ENCODE results near the gene DCTN3.

The DCTN3 gene

DNA sequence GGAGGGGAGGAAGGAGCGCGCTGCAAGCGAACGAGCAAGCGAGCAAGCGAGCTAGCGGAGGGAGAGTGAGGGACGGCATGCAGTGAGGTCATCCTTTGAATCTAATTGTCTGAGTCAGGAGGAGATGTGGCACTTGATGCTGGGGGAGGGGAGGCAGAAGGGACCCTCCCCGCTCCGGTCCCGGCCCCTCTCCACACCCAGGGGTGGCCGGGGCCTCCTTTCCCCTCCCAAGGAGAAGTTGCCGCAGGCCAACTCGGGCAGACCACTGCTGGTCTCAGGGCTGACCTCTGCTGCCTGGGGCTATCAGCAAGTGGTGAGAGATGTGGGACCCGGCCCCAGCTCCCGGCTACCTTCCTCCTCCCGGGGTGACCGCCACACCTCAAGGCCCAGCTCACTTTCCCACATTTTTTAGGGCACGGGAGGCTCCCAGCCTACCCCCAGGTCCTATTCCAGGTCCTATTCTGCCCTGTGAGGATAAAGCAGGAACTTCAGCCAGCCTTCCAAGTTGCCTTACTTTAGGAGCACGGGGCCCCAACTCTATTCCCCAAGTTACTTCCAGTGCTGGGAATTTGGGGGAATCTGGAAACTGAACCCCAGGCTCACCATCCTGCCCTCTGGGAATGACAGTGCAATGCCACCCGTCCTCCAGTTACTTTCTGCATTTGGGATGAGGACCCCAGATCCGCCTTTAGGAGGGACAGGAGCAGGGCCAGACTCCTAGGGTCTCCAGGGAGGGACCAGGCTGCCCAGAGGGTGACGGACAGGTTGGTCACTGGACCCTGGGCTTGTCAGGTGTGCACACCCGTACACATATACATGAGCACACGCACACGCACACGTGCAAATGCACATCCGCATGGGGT lies 41.8 kb downstream of the DCTN3 start:
- Histone ChIP-seq H2AFZ (ENCODE audit: low read length) (no peak overlapping the region), H3K79me2 (ENCODE audit: insufficient read depth, low read length) (no peaks in the 10 kb centered on the region), H3K36me3 (ENCODE audit: insufficient read depth, low read length) (no peaks in the 10 kb centered on the region), H3K4me1 (ENCODE audit: insufficient read depth, low read length, poor library complexity, severe bottlenecking) (no peaks in the 10 kb centered on the region), H3K4me3 (ENCODE audit: low read length, poor library complexity, severe bottlenecking) (no peak overlapping the region), H3K9ac (ENCODE audit: low read depth, low read length, poor library complexity, severe bottlenecking) (no peak overlapping the region), H4K20me1 (ENCODE audit: insufficient read depth, low read length, poor library complexity, severe bottlenecking) (no peaks in the 10 kb centered on the region), H3F3A (ENCODE audit: low read depth) (no peaks in the 10 kb centered on the region), H3K9me2 (replicated peaks; ENCODE audit: low read depth, low read length) (no peaks in the 10 kb centered on the region), H3K27me3 (ENCODE audit: insufficient read depth, low read length, poor library complexity, severe bottlenecking) (no peaks in the 10 kb centered on the region), H3K4me2 (ENCODE audit: low read depth, low read length, poor library complexity, severe bottlenecking) (no peak overlapping the region), H3K9me3 (ENCODE audit: insufficient read depth, low read depth, low read length) (no peaks in the 10 kb centered on the region)
- TF ChIP-seq, protein P1, sequence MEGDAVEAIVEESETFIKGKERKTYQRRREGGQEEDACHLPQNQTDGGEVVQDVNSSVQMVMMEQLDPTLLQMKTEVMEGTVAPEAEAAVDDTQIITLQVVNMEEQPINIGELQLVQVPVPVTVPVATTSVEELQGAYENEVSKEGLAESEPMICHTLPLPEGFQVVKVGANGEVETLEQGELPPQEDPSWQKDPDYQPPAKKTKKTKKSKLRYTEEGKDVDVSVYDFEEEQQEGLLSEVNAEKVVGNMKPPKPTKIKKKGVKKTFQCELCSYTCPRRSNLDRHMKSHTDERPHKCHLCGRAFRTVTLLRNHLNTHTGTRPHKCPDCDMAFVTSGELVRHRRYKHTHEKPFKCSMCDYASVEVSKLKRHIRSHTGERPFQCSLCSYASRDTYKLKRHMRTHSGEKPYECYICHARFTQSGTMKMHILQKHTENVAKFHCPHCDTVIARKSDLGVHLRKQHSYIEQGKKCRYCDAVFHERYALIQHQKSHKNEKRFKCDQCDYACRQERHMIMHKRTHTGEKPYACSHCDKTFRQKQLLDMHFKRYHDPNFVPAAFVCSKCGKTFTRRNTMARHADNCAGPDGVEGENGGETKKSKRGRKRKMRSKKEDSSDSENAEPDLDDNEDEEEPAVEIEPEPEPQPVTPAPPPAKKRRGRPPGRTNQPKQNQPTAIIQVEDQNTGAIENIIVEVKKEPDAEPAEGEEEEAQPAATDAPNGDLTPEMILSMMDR (conservative IDR thresholded peaks at IDR 0.05; ENCODE audit: low read length): no peak
- no peak for TF ChIP-seq EZH2phosphoT487 (IDR thresholded peaks at IDR 0.05; ENCODE audit: borderline replicate concordance)

DNA sequence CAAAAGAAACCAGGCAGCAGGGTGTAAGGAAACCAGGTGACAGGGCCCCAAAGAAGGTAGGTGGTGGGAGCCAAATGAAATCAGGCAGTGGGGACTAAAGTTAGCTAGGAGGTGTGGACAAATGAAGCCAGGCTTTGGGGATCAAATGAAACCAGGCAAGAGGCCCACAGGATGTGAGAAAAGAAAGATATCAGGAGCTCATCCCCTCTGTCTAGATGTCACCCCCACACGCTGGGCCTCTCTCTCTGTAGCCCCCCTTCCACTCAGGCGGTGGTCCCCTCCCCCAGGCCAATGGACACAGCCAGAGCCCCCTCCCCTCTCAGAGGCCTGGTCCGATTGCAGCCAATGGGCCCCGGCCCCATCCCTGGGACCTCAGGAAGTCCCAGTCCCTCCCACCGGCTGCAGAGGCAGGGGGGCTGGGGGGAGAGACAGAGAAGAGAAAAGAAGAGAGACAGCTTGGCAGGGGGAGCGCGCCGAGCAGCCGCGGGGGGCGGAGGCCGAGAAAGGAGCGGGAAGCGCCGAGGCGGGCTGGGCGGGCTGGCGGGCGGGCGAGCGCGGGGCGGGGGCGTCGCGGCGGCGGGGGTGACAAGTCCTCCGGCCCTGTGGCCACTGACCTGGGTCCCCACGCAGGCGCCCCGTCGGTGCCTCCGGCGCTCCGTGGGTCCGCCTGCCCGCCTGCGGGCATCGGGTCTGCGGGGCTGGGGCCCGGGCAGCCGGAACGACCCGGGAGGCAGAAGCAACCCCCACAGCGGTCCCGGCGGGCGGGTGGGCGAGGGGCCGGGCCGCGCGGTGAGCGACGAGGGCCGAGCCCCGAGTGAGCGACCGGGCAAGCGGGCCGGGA lies 42.7 kb downstream of the DCTN3 start:
- H3K9ac ChIP-seq (ENCODE audit: low read depth, low read length, poor library complexity, severe bottlenecking): no peak overlapping the region
- H3K4me3 ChIP-seq (ENCODE audit: low read length, poor library complexity, severe bottlenecking): no peak overlapping the region
- TF ChIP-seq, protein P1 (conservative IDR thresholded peaks at IDR 0.05; ENCODE audit: low read length): no peak
- TF ChIP-seq EZH2phosphoT487 (IDR thresholded peaks at IDR 0.05; ENCODE audit: borderline replicate concordance): no peak

DNA sequence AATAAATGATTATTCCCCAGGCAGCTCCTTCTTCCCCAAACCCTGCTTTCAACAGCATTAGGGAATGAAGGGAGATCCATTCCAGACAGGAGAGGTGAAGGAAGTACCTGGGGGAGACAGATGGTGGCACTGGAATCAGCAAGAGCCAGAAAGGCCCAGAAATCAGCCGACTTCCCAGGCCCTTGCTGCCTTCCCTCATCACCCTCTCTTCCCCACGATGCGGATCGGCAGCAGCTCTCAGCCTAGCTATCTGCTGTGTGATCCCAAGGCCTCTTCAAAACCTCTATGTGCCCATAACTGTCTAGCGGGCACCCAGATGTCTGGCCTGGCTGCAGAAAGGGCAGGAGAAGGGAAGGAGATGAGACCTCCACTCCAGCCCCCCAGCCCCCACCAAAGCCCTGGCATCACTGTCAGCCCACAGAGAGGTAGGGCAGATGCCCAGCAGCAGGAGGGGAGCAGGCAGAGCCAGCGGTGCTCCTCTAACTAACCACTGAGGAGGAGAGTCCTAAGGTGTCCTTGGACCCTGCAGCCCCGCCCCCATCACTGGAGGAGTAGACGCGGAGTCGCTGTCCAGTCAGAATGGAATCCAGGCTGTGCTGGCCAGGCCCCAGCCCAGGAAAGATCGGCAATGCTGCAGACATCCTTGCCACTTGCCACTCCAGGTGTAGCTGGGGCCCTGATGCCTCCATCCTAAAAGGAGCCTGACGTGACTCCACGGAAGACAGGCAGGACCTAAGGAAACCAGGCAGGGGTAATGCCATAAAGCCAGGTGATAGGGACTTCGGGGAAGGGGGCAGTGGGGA lies 43.5 kb downstream of the DCTN3 start:
- Histone ChIP-seq H3K36me3 (ENCODE audit: insufficient read depth, low read length) (no peaks in the 10 kb centered on the region), H2AFZ (ENCODE audit: low read length) (no peak overlapping the region), H3K9me2 (replicated peaks; ENCODE audit: low read depth, low read length) (no peaks in the 10 kb centered on the region), H3K4me1 (ENCODE audit: insufficient read depth, low read length, poor library complexity, severe bottlenecking) (no peaks in the 10 kb centered on the region), H3F3A (ENCODE audit: low read depth) (no peaks in the 10 kb centered on the region), H3K27me3 (ENCODE audit: insufficient read depth, low read length, poor library complexity, severe bottlenecking) (no peaks in the 10 kb centered on the region), H3K4me3 (ENCODE audit: low read length, poor library complexity, severe bottlenecking) (no peak overlapping the region), H3K9ac (ENCODE audit: low read depth, low read length, poor library complexity, severe bottlenecking) (no peak overlapping the region), H4K20me1 (ENCODE audit: insufficient read depth, low read length, poor library complexity, severe bottlenecking) (no peaks in the 10 kb centered on the region), H3K79me2 (ENCODE audit: insufficient read depth, low read length) (no peaks in the 10 kb centered on the region), H3K9me3 (ENCODE audit: insufficient read depth, low read depth, low read length) (no peaks in the 10 kb centered on the region), H3K4me2 (ENCODE audit: low read depth, low read length, poor library complexity, severe bottlenecking) (no peak overlapping the region)
- no peak for TF ChIP-seq EZH2phosphoT487 (IDR thresholded peaks at IDR 0.05; ENCODE audit: borderline replicate concordance)
- TF ChIP-seq, protein P1 (conservative IDR thresholded peaks at IDR 0.05; ENCODE audit: low read length): no peak

More for the DNA sequence above, 42.7 kb downstream of the DCTN3 start:
- no peaks in the 10 kb centered on the region for H3K9me3 ChIP-seq (ENCODE audit: insufficient read depth, low read depth, low read length)
- no peaks in the 10 kb centered on the region for H3F3A ChIP-seq (ENCODE audit: low read depth)
- no peaks in the 10 kb centered on the region for H3K79me2 ChIP-seq (ENCODE audit: insufficient read depth, low read length)
- H2AFZ ChIP-seq (ENCODE audit: low read length): no peak overlapping the region
- H3K27me3 ChIP-seq (ENCODE audit: insufficient read depth, low read length, poor library complexity, severe bottlenecking): no peaks in the 10 kb centered on the region
- no peaks in the 10 kb centered on the region for H3K36me3 ChIP-seq (ENCODE audit: insufficient read depth, low read length)
- no peaks in the 10 kb centered on the region for H3K4me1 ChIP-seq (ENCODE audit: insufficient read depth, low read length, poor library complexity, severe bottlenecking)
- H3K9me2 ChIP-seq (replicated peaks; ENCODE audit: low read depth, low read length): no peaks in the 10 kb centered on the region
- no peak overlapping the region for H3K4me2 ChIP-seq (ENCODE audit: low read depth, low read length, poor library complexity, severe bottlenecking)
- no peaks in the 10 kb centered on the region for H4K20me1 ChIP-seq (ENCODE audit: insufficient read depth, low read length, poor library complexity, severe bottlenecking)
